ENCODE data around the gene DKK3.

The DKK3 gene

GRCh38 chr11:12029738-12030363, 21.4 kb upstream of the DKK3 start:
- FAIRE-seq = no peak

- FAIRE-seq = no peak
These were observed 20.7 kb upstream of the DKK3 start for GRCh38 chr11:12029119-12029518.

GRCh38 chr11:12028303-12028702, 19.9 kb upstream of the DKK3 start:
- FAIRE-seq = no peak

- FAIRE-seq = no peak
These were observed 18.1 kb upstream of the DKK3 start for GRCh38 chr11:12026331-12027211.

GRCh38 chr11:12024254-12024926, 16.0 kb upstream of the DKK3 start:
- FAIRE-seq = no peak

DNA sequence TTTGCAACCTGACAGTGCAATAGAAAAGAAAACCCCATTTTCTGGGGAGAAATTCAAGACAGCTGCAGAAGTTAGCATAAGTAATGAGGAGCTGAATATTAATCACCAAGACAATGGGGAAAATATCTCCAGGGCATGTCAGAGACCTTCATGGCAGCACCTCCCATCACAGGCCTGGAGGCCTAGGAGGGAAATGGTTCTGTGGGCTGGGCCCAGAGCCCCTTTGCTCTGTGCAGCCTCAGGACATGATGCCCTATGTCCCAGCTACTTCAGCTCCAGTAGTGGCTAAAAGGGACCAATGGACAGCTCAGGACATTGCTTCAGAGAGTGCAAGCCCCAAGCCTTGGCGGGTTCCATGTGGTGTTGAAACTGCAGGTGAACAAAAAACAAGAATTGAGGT, 14.6 kb upstream of the DKK3 start:
- no peak for FAIRE-seq

DNA sequence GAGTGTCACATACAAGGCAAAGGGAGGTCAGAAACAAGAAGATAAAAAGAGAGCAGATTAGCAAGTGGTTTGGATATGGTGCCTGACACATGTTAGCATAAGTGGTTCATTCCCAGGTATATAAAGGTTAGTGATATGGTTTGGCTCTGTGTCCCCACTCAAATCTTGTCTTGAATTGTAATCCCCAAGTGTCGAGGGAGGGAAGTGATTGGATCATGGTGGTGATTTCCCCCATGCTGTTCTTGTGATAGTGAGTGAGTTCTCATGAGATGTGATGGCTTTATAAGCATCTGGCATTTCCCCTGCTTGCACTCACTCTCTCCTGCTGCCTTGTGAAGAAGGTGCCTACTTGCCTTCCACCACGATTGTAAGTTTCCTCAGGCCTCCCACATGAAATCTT, 12.1 kb upstream of the DKK3 start:
- FAIRE-seq = no peak

- FAIRE-seq = no peak
These were observed 11.5 kb upstream of the DKK3 start for GRCh38 chr11:12019866-12020416.

DNA sequence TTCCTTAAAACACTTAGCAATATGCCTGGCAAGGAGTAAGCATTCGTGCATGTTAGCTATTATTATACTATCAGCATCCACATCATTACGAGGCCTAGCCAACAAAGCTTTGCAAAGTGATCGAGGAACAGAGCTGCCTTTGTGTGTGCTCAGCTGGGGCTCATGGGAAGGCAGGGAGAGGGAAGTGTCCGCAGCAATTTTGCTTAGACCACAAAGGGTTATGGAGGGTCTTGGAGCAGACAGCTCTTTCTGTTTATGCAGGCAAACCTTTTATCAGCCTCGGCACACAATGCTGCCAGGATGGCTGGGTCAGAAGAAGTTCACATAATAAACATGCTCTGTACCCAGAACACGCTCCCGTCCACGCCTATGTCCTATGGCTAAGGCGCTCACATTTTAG, 10.9 kb upstream of the DKK3 start:
- FAIRE-seq = no peak

GRCh38 chr11:12017865-12018453, 9.5 kb upstream of the DKK3 start:
- no peak for FAIRE-seq

- FAIRE-seq = no peak
These were observed 8.8 kb upstream of the DKK3 start for GRCh38 chr11:12017243-12017678.

GRCh38 chr11:12016246-12016645, 7.8 kb upstream of the DKK3 start:
- no peak for FAIRE-seq

GRCh38 chr11:12015486-12015885, 7.1 kb upstream of the DKK3 start:
- FAIRE-seq = no peak

GRCh38 chr11:12013781-12014180, 5.4 kb upstream of the DKK3 start:
- no peak for FAIRE-seq

- FAIRE-seq = no peak
These were observed 1.3 kb upstream of the DKK3 start for GRCh38 chr11:12009617-12010321.

DNA sequence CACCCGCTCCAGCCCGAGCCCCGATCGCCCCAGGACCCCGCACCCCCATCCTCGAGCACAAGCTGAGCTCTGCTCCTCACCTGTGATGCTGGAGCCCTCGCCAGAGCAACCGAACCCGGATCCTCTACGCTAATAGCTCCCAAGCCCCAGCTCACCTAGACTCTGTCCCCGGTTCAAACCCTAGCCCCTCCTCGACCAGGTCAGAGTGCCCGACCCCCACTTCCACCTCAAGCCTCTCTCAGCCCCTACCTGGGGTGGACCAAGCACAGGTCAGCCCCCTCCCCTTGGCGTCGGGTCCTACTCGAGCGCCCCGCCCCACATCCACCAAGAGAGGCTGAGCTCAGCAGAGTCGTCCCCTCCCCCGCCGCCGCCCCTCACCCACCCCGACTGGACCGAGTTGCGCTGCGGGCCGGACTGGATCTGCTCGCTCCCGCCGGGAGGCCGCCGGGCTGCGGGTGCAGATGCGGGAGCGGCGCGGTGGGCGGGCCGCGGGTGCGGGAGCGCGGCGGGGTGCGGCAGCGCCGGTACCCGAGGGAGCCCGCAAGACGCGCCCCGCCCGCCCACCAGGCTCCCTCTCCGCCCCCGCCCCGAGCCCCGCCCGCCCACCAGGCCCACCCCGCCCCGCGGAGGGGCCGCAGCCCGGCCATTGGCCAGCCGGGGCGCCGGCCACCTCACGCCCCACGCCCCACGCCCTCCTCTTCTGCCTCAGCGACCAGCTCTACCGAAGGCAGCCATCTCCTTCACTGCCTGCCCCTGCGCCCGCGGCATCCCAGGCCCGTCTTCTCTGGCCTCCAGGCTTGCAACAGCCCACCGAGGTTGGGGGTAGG, 577 bp upstream of the DKK3 start:
- FAIRE-seq = no peak

DNA sequence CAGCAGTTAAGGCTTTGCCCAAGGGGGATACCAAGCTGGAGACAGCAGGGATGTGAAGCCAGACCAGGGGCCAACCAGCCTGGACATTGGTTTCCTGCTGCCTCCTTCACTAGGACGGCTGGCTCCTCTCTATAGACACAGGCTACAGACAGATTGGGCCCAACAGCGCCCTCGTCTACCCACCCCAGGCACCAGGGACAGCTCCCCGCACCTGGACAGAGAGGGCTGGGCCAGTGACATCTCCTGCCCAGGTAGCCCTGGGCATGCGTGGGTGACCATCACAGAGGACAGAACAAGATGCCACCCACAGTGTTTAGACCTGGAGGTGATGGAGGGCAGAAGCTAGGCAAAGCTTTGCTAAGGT, 1.2 kb downstream of the DKK3 start:
- FAIRE-seq = no peak

GRCh38 chr11:12006552-12007229, 1.7 kb downstream of the DKK3 start:
- FAIRE-seq = no peak

DNA sequence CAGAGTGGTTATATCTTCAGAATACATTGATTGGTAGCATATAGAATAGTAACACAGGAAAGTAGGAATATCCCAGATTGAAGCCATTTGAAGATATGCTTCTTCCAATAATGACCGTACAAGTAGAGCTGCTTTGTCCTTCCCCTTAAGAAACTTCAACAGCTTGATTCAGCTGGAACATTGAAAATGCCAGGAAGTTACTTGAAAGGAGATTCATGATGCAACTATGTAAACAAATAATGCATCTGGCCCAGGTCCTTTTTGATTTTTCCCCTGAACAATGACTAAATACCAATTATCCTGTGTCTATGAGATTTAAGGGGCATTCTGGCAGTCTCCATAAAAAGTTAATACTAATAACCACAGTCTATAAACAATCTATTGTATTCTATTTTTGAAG, 3.0 kb downstream of the DKK3 start:
- no peak for FAIRE-seq

DNA sequence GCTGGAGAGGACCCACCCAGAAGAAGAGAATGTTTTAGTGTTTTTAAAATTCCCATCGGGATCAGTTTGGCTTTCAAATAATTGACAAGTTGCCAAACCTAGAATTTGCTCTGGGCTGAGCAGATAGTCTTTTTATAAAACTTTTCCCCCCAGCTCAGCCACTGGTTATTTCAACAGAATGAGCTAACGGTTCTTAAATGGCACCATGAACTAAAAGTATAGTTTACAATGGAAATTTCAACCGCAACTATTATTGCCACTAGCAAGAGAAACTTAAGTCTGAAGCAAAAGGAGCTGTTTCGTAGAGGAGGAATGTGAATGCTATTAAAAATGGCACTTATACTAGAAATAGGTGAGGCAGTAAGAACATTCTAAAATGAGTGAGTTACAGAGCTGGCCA, 3.4 kb downstream of the DKK3 start:
- FAIRE-seq = no peak

- no peak for FAIRE-seq
These were observed 4.6 kb downstream of the DKK3 start for GRCh38 chr11:12003815-12004214.

Measured in G401.6 (cell line).